Measurements from ENCODE around the gene CYP1A1. TPM values are rescaled to one million over a fixed set of nuclear protein-coding genes. Genes with fewer than 3 reads are reported as not detected.

Gene CYP1A1
- polyA plus RNA-seq, 3 donors = 0.21 to 12.7 (median 1.2) TPM

DNA sequence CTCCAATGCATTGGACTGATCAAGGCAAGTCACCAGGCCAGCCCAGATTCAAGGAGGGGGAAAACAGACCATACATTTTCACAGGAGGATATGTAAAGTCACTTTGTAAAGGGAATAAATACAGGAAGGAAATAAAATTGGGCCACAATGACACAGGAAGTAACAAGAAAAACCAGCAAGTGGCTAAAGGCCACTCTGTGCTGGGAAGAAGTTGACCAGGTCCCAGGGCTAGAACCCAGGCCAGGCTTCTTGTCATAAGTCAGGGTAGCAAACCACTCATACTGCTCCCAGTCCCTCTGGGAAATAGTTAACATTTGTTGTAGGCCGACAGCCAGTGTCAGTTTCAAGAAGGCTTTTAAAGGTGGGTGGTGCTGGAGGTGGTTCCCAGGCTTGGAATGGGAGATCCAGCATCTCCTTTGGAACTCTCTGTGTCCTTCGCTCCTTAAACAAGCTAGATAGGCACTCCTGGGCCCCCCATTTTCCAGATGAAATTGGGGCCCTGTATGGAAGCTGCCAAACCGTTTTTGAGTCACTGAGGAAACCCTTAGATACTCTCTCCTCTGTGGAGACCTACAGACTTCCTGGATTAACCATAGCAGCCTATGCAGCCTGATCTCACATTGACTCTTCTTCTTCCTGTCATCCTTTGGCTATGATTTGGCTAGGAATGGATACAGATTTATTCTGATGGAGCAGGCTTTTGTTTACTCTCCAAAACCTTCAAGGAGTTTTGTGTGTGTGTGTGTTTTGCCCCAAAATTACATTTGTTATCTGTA, 14.8 kb downstream of the CYP1A1 start:
- WGBS, 3 donors = 50 to 60% (median 51%) methylated on average over 3 of the region's 3 CpGs
- H3K27ac ChIP-seq (ENCODE audit: low read depth, low read length) = no peak overlapping the region

DNA sequence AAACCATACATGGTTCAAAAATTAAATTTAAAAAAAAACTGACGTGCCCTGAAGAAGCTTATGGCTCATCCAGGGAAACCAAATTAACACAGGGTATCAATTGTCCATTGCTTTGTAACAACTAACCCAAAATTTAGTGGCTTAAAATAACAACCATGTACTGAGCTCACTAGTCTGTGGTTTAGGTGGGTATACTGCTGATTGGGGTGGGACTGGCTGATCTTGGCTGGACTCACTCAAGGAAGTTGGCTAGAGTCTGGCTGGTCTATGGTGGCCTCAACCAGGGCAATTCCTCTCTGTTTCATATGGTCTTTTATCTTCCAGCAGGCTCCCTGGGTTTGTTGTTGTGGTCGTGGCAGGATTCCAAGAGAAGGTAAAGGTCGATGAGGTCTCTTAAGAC, 15.4 kb downstream of the CYP1A1 start:
- H3K27ac ChIP-seq (ENCODE audit: low read depth, low read length) = no peak overlapping the region
- WGBS, 3 donors = 52 to 68% (median 57%) methylated on average over 3 of the region's 3 CpGs

DNA sequence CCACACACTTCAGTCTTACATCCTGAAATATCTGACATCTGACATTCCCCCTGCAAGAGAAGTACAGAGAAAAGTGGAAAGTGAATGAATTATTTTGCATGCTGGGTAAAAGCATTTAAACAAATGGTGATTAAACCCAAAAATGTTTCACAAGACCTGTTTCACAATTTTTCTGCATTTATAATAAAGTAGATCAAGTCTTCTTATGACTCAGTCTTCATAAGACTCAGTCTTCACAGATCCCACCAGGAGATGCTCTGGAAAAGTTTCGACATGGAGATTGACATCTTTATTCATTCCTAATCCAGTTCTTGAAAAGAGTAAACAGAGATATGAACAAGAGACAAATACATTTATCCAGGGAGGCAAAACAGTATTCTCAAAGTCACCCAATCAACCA, 16.3 kb downstream of the CYP1A1 start:
- 29 to 82% (median 45%) methylated on average over 1 of the region's 1 CpG for WGBS, 3 donors
- H3K27ac ChIP-seq (ENCODE audit: low read depth, low read length) = no peak overlapping the region

DNA sequence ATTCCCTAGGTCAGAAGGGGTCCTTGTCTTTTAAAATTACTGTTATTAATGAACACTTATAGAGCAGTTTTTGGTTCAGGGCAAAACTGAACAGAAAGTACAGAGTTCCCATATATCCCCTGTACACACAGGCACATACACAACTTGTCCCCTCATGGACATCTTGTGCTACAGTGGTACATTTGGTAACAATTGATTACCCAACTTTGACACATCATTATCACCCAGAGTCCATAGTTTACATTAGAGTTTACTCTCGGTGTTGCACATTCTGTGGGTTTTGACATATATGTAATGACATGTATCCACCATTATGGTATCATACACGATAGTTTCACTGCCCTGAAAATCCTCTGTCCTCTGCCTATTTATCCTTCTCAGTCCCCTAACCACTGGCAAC, 28.5 kb downstream of the CYP1A1 start:
- 47 to 61% (median 49%) methylated on average over 2 of the region's 2 CpGs for WGBS, 3 donors
- no peak overlapping the region for H3K27ac ChIP-seq (ENCODE audit: low read depth, low read length)

DNA sequence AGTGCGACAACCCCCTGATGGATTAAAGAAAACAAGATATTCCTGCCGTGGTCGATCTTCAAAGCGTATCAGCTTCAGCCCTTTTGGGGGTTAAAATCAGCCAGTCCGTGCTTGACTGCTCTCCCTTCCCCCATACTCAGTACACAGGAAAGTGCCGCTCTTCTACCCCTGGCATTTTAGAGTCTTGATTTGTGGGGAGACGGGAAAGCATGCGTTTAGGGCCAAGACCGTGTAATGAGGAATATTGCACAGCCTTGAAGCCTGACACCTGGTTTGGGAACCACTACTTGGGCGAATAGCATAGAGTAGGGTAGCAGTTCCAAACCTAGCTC, 29.0 kb downstream of the CYP1A1 start:
- no peak overlapping the region for H3K27ac ChIP-seq (ENCODE audit: low read depth, low read length)
- WGBS, 3 donors = 2 to 6% (median 5%) methylated on average over 10 of the region's 10 CpGs

DNA sequence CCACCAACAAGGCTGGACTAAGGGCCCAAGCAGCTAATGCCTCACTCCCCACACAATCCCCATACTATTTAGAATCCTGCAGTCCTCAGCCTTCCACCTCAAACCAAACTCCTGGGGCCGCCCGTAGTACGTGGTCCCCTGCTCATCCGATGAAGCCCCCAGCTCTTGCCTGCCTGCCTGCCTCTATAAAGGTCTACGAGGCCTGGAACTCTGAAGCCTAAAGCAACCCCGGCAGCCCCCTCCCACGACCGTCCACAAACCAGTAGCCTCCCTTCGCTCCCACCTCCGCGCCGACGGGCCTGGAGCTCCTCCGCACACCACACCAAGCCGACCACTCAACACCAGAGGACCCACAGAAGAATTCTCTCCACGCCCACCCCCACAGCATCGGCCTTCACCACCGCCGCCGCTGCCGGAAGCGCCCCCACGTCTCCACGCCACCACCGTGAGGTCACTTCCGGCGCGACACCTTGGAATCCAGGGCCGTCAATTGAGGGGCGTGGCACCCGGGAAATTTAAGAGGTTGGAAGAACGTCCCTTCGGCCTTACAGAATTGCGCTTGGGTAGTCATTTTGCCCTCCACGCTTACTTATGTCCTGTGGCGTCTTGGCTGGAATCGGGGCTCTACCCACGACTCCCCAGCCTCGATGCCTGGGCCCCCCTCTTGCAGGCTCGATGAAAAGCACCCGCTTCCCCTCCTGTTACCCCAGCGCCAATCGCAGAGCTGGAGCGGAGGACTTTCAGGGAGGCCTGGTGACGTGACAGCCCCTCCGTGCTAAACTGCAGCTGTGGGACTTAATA, 29.5 kb downstream of the CYP1A1 start, which contains the start of gene EDC3:
EDC3 (minus strand) TSS at position 428 of the 801 bp plus-strand sequence. CDS start 20,900 bp downstream, outside the sequence.
- WGBS, 3 donors = 0 to 1% (median 1%) methylated on average over 46 of the region's 46 CpGs
- H3K27ac ChIP-seq (ENCODE audit: low read depth, low read length) = peak within 1 kb of the TSS; percentile 40

DNA sequence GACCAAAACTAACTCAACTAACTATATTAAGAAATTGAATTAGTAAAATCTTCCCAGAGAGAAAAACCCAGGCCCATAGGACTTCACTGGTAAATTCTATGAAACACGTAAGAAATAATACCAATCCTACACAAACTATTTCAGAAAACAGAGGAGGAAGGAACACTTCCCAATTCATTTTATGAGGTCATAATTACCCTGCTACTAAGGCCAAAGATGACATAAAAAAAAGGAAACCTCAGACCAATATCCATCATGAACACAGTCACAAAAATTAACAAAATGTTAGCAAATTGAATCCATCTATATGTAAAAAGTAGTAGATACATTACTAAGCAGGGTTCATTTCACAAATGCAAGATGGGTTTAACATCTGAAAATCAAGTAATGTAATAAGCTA, 33.0 kb downstream of the CYP1A1 start:
- H3K27ac ChIP-seq (ENCODE audit: low read depth, low read length) = no peak overlapping the region
- WGBS, 3 donors = 83 to 95% (median 89%) methylated on average over 1 of the region's 1 CpG

DNA sequence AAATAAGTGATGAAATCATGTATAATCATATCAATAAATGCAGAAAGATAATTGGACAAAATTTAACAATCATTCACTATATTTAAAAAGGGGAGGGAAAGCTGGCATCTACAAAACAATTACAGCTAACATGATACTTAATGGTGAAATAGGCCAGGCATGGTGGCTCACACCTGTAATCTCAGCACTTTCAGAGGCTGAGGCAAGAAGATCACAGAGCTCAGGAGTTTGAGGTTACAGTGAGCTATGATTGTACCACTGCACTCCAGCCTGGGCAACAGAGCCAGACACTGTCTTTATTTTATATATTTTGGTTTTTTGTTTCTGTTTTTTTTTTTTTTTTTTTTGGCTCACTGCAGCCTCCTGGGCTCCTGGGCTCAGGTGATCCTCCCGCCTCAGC, 41.6 kb downstream of the CYP1A1 start:
- no peak overlapping the region for H3K27ac ChIP-seq (ENCODE audit: low read depth, low read length)
- 96 to 100% (median 100%) methylated on average over 1 of the region's 1 CpG for WGBS, 3 donors

DNA sequence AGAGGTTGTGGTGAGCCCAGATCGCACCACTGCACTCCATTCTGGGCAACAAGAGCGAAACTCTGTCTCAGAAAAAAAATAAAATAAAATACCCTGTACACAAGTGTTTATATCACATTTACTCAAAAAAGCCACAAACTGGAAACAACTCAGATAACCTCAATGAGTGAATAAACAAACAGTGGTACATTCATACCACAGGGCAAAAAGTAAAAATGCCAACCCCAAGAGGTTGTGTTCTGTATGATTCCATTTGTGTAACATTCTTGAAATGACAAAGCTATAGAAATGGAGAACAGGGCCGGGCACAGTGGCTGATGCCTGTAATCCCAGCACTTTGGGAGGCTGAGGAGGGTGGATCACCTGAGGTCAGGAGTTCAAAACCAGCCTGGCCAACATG, 42.4 kb downstream of the CYP1A1 start:
- no peak overlapping the region for H3K27ac ChIP-seq (ENCODE audit: low read depth, low read length)
- 96 to 100% (median 97%) methylated on average over 3 of the region's 3 CpGs for WGBS, 3 donors

DNA sequence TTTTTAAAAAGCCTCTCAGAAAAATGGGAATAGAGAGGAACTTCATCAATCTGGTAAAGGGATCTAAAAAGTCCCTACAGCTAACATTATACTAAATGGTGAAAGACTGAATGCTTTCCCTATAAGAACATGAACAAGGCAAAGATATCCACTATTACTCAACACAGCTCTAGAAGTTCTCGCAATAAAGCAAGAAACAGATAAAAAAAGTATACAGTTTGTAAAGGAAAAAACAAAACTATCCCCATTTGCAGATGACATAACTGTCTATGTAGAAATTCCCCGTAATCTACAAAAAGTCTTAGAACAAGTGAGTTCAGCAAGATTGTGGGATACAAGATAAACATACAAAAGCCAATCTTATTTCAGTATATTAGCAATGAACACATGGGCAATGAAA, 44.9 kb downstream of the CYP1A1 start:
- no peak overlapping the region for H3K27ac ChIP-seq (ENCODE audit: low read depth, low read length)
- 79 to 95% (median 81%) methylated on average over 2 of the region's 2 CpGs for WGBS, 3 donors

DNA sequence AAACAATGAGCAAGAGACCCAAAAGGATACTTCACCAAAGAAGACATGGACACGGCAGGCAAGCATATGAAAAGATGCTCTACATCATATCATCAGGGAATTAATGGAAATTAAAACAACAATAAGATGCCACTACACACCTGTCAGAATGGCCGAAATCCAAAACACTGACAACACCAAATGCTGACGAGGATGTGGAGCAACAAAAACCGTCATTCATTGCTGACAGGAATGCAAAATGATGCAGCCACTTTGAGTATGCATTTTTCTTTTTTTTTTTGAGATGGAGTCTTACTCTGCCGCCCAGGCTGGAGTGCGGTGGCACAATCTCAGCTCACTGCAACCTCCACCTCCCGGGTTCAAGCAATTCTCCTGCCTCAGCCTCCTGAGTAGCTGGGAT, 48.5 kb downstream of the CYP1A1 start:
- no peak overlapping the region for H3K27ac ChIP-seq (ENCODE audit: low read depth, low read length)
- 90 to 95% (median 90%) methylated on average over 7 of the region's 7 CpGs for WGBS, 3 donors

DNA sequence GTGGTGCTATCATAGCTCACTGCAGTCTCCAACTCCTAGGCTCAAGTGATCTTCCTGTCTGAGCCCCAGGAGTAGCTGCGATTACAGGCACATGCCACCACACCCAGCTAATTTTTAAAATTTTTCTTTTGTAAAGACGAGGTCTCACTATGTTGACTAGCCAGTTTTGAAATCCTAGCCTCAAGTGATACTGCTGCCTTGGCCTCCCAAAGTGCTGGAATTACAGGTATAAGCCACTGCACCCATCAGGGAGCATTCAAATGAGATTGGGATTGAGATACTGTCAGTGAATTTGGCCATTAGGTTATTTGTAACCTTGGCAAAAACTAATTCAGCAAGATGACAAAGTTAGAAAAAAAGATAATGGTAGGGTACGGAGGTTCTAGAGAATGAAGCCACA, 51.2 kb downstream of the CYP1A1 start:
- H3K27ac ChIP-seq (ENCODE audit: low read depth, low read length) = no peak overlapping the region

DNA sequence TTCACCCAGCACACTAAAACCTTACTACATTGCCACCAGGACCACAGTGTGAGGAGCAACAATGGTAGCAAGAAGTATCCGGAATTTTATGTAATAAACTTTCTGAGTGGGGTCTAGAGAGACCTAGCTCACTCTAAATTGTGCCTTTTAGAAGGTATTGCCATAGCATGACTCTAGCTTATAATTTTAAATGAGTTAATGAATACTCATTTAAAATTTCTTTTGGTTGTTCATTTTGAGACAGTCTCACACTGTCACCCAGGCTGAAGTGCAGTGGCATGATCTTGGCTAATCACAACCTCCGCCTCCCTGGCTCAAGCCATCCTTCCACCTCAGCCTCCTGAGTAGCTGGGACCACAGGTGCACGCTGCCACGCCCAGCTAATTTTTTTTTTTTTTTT, 55.7 kb downstream of the CYP1A1 start:
- WGBS, 3 donors = 87 to 97% (median 95%) methylated on average over 4 of the region's 4 CpGs
- H3K27ac ChIP-seq (ENCODE audit: low read depth, low read length) = no peak overlapping the region

More for the DNA sequence above, 51.2 kb downstream of the CYP1A1 start:
- WGBS, 3 donors = 86 to 92% (median 91%) methylated on average over 3 of the region's 3 CpGs

Other genes with a start within 250 kb of the CYP1A1 start
- 1 to 10 TPM; 2.1 to 3.0 (median 2.6) TPM for gene ARID3B, start 184.3 kb downstream of the CYP1A1 start, polyA plus RNA-seq
- 10 to 100 TPM; 30.2 to 50.6 (median 50.1) TPM for gene CLK3, start 109.7 kb downstream of the CYP1A1 start, polyA plus RNA-seq
- gene EDC3, start 29.5 kb downstream of the CYP1A1 start, polyA plus RNA-seq = 10 to 100 TPM in 2 of 3 donors, 1 to 10 TPM in 1; 8.4 to 16.2 (median 13.4) TPM
- gene CYP1A2, start 23.3 kb upstream of the CYP1A1 start, polyA plus RNA-seq = under 1 TPM in 2 of 3 donors, not detected in 1; 0.07 to 0.27 TPM
- 10 to 100 TPM; 13.2 to 33.6 (median 31.7) TPM for gene CSK, start 56.6 kb upstream of the CYP1A1 start, polyA plus RNA-seq
- under 1 TPM in 1 of 3 donors, not detected in 2; 0.01 TPM for gene LMAN1L, start 87.3 kb upstream of the CYP1A1 start, polyA plus RNA-seq
- not detected for gene CPLX3, start 101.1 kb upstream of the CYP1A1 start, polyA plus RNA-seq
- 10 to 100 TPM; 18.1 to 24.7 (median 22.6) TPM for gene ULK3, start 117.6 kb upstream of the CYP1A1 start, polyA plus RNA-seq
- 10 to 100 TPM; 26.3 to 48.1 (median 34.8) TPM for gene SCAMP2, start 147.8 kb upstream of the CYP1A1 start, polyA plus RNA-seq
- 10 to 100 TPM; 16.9 to 24.3 (median 24.1) TPM for gene MPI, start 164.5 kb upstream of the CYP1A1 start, polyA plus RNA-seq
- 10 to 100 TPM; 20.3 to 65.4 (median 43.0) TPM for gene FAM219B, start 181.3 kb upstream of the CYP1A1 start, polyA plus RNA-seq
- 100 to 1,000 TPM; 192 to 378 (median 239) TPM for gene COX5A, start 212.5 kb upstream of the CYP1A1 start, polyA plus RNA-seq
- gene RPP25, start 231.2 kb upstream of the CYP1A1 start, polyA plus RNA-seq = 1 to 10 TPM; 3.4 to 6.3 (median 5.0) TPM